T1000 (cell line): ENCODE measurements around the gene TENM4.

Experiments
- DNase-seq: peaks from one replicate; lab custom pipeline; 2025; ENCODE audit warnings: mixed read lengths; lab: John Stamatoyannopoulos, UW

Gene TENM4

DNA sequence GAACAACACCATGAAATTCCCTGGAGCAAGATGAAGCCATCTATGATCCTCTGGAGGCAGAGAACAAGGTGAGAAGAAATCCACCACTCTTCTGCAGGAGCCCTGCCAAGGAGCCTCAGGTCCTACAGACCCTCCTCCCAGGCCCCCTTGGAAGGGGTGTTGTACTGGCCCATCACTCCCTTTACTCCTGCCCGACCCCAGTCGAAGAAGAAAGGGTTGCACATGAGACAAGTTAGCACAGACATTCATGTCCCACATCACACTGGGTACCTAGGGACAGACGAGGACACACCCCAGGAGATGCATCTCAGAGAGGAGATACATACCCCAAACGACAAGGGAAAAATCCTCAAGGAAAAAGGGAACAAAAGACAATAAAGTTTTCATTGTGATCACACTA lies 783.4 kb downstream of the TENM4 start:
- DNase-seq, result no peak

DNA sequence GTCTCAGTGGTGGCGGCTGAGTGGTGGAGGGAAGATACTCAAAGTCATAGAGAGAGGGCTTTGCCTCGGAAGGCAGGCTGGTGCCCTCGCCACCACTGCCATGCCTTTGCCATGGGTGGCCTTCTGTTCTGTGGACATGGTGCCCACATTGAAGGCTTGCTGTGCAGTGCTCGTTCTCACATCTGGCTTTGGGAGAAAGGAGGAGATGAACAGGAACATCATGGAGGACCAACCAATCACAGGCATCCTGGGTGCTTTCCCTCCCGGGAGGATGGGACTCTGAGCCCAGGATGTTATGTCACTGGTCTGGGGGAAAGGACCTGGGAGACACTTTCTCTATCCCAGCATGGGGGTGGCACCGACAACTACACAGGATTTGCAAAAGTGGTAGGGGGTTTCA lies 783.8 kb downstream of the TENM4 start:
- no peak for DNase-seq

DNA sequence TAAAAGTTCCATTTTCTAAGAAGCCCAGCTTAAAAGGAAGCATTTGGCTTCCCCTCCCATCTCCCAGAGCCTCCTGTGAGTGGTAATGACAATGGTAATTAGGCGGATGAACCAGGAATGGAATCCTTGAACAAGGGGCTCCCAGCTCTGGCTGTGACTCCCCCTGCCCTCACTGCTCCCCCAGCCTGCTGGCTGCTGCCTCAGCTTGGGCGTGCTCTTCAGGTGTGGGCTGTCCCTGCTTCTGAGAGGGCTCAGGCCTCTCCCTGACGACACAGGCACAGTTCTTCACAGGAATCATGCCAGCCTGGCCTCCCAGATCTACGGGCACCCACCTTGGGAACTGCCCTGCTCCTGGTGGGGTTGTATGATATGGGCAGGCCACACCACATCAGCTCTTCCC lies 784.5 kb downstream of the TENM4 start:
- no peak for DNase-seq

DNA sequence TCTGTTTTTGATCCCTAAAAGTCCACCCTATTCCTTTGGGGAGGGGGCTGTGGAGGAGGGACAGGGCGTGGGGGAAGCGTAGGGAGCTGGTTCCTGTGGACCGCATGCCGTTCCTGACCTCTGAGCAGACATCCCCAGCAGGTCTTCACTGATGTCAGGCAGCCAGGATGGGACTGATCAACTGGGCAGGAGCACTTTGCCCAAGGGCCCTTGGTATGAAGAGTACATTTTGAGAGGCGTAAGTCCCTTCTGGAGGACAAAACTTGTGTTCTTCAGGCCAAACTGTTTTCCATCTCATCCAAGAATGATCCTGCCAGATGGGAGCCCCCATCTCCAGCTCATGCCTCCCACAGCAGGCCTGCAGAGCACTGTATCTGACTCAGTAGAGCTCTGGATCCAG lies 785.3 kb downstream of the TENM4 start:
- DNase-seq, result no peak

DNA sequence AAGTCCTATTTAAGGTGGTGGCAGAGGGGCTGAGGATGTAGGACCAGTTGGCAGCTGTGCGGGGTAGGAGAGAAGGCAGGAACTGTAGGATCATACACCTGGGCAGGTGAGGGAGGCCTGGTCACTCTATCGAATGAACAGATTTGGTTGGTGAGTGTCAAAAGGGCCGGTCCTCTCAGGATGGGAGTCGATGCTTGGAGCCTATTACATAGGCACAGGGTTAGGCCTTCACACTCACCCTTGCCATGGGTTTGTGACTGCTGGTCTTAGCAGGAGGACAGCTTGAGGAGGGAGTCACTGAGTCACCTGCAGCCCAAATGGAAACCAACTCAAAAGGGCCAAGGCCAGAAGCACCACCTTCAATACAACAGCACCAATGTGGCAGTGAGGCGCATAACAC lies 786.0 kb downstream of the TENM4 start:
- no peak for DNase-seq

- no peak for DNase-seq
These were observed 786.8 kb downstream of the TENM4 start for GRCh38 chr11:78654071-78654470.

GRCh38 chr11:78653294-78653909 lies 787.4 kb downstream of the TENM4 start:
- no peak for DNase-seq

GRCh38 chr11:78652843-78653239 lies 788.0 kb downstream of the TENM4 start:
- no peak for DNase-seq

DNA sequence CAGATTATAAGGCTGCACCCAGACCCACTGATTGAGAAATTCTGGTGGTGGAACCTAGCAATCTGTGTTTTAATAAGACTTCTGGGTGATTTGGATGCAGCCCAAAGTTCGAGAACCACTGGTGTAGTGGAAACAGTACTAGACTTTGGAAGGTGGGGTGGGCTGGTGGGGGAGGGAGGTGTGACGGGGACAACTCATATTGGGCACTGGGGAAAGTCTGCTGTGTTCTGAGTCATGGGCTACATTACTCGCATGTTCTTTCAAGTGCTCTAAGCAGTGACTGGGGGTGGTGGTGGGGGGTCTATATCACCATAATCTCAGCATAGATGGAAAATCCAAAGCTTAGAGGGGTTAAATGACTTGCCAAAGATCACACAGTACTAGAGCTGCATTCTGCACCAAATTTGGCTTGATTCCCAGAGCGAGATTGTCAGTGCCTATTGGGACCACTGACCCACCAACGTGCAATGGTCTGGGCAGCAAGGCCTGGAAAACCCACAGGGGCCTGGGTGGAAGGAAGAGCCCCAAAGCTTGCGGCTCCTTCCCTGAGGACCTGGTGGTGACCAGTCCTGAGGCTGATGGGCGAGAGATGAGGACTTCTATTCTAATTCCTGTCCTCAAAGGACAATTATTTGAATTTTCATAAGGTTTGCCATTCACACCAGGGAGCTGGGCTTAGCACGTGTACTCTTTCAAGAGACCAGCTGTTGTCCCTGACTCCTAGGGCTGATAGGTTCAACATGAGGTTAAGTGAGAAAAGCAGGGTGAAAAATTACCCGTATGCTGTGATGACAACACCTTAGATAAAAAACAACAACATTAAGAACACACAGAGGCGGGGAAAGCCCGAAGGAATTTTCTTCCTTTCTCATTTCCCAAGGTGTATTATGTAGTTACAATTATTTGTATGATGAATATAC lies 788.6 kb downstream of the TENM4 start:
- no peak for DNase-seq

- no peak for DNase-seq
These were observed 789.6 kb downstream of the TENM4 start for GRCh38 chr11:78651136-78651775.

GRCh38 chr11:78649361-78650215 lies 791.2 kb downstream of the TENM4 start:
- no peak for DNase-seq

- DNase-seq, result no peak
These were observed 792.6 kb downstream of the TENM4 start for GRCh38 chr11:78647986-78648875.

DNA sequence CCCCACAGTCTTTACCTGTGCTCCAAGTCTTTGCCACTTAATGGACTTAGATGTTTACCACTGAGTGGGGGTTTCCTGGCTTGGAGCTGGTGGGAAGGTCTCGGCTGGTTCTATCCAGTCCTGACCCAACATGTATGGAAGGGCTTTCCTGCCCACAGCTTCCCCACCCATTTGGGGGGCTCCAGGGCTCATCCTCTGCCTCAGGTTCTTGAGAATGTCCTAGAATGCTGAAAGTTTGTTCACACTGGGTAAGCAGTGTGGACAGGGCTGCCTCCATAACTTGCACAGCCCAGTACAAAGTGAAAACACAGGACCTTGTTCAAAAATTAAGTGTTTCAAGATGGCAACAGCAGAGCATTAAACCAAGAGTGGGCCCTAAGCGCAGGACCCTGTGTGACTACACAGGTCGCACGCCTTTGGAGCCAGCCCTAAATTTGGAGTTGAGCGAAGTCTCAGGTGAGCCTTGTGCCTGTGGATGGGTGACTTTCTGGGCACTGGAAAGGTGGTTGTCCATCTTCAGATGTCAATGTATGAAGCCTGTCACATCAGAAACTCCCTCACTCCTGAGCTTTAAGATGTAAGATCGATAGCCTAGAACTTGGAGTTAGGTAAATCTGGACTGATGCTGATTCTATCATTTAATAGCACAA lies 793.4 kb downstream of the TENM4 start:
- DNase-seq, result no peak

- no peak for DNase-seq
These were observed 794.2 kb downstream of the TENM4 start for GRCh38 chr11:78646564-78647185.

GRCh38 chr11:78645226-78646202 lies 795.3 kb downstream of the TENM4 start:
- DNase-seq, result peak; percentile 37

DNA sequence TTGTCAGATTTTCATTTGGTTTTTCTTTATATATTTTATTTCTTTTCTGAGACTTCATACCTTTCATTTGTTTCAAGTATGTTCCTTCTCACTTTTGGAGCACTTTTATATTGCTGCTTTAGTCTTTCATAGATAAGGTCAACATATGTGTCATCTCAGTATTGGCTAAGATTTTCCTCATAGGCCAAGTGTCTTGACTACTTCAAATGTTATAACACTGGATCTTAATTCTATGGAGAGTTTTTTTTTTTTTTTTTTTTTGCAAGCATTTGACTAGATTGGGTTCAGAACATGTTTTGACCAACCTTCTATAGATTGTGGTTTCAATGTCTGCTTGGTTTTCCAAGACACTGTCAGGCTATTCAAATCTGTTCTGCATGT lies 797.2 kb downstream of the TENM4 start:
- no peak for DNase-seq

DNA sequence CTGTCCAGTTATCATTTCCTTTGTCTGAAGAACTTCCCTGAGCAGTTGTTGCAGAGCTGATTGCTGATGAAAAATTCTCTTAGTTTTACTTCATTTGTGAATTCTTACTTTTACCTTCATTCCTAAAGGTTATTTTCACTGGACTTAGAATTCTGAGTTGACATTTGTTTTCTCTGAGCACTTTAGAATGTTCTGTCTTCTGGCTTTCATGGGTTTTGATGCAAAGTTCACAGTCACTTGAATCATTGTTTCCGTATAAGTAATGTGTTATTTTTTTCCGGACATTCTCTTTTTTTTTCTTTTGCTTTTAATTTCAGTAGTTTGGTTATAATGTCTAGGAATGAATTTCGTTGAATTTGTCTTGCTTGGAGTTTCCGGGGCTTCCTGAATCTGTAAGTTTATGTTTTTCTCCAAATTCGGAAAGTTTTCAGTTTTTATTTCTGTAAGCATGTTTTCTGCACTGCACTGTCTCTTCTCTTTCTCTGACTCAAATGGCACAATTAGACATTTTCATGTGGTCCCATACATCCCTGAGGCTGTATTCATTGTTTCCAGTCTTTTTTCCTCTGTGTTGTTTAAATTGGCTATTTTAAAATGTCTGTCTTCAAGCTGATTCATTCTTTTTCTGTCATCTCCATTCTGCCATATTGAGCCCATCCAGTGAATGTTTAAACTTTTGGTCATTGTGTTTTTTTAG lies 797.7 kb downstream of the TENM4 start:
- DNase-seq, result no peak

DNA sequence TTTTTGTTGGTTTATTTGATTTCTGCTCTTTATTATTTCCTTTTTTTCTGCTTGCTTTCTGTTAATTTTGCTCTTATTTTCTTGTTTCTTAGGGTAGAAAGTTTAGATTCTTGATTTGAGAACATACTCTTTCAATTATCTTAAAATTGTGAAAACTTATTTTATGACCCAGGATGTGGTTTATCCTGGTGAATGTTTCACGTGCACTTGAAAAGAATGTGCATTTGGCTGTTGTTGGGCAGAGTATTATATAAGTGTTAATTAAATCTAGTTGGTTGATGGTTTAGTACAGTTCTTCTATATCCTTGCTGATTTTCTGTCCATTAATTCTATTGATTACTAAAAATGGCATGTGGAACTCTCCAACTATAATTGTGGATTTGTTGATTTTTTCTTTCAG lies 799.3 kb downstream of the TENM4 start:
- DNase-seq, result no peak
